ENCODE results near the gene LALBA. TPM values are rescaled to one million over a fixed set of nuclear protein-coding genes. Genes with fewer than 3 reads are reported as not detected.

LALBA gene
- total and polyA plus RNA-seq, 9 of the 15 experiments (the other 6 are each of a cell fraction or from before 2014, with no cell fraction given) = 0.21 TPM; not detected in 8

- no peaks in the 10 kb centered on the region for H3K9me3 ChIP-seq (replicated peaks; ENCODE audit: control insufficient read depth, insufficient read depth, low read depth, low read length)
- DNase-seq (ENCODE audit: extremely low read depth in 1 of 4, low spot score in 3 of 4) (no peak), FAIRE-seq (no peak), ATAC-seq (no peak)
- H3K4me1 ChIP-seq (replicated peaks in 1 of 2; ENCODE audit: control insufficient read depth in 2 of 2, insufficient read depth in 2 of 2, low read length in 2 of 2) = peaks cover 0 to 8% of the 10 kb centered on the region in 2 experiments; a peak in 1 of 5 replicates
- H3K9me1 ChIP-seq (ENCODE audit: control insufficient read depth, insufficient read depth, low read length) = no peaks in the 10 kb centered on the region
- in situ Hi-C loops (cut with MboI) (no loop called here), intact Hi-C loops (cut with micrococcal nuclease) (no loop called here)
- WGBS (ENCODE audit: insufficient coverage, low coverage, missing lambda C conversion rate) = 3% methylated on average over 4 of the region's 4 CpGs
- no peaks in the 10 kb centered on the region for H4K20me1 ChIP-seq (replicated peaks; ENCODE audit: control insufficient read depth, insufficient read depth, low read length)
- CTCF ChIA-PET (ENCODE audit: low intra/inter-chr PET ratio) = no interaction called here
- no peak overlapping the region for H3K27ac ChIP-seq (ENCODE audit: extremely low read depth, low read depth, low read length)
- no peak overlapping the region for H3K9ac ChIP-seq (ENCODE audit: insufficient read depth in 1 of 2, low read depth in 2 of 2, low read length in 2 of 2)
- BruUV-seq (replicated peaks) = no TSS peak
- H3K4me3 ChIP-seq = no peak overlapping the region
- no peak overlapping the region for H2AFZ ChIP-seq (ENCODE audit: low read depth, low read length)
- H3K36me3 ChIP-seq (ENCODE audit: control insufficient read depth, insufficient read depth, low read length) = no peaks in the 10 kb centered on the region
- POLR2A ChIA-PET = interaction anchor here (0.6 kb wide), 1 partner anchor 90 kb away, joined by 4 read pairs; no protein-coding TSS in a partner anchor
- peaks cover 2 to 4% of the 10 kb centered on the region in 2 experiments; a peak in 1 of 5 replicates for H3K27me3 ChIP-seq (ENCODE audit: control insufficient read depth in 2 of 2, insufficient read depth in 2 of 2, low read length in 2 of 2)
- H3K4me2 ChIP-seq (ENCODE audit: insufficient read depth, low read length) = no peak overlapping the region
- no peaks in the 10 kb centered on the region for H3K79me2 ChIP-seq (ENCODE audit: control insufficient read depth, insufficient read depth, low read length)
- TF ChIP-seq FOXA3 (CRISPR knock-in tag; conservative IDR thresholded peaks at IDR 0.05 in 1 of 2, IDR thresholded peaks at IDR 0.05 in 1 of 2) (no peak), BCL6 (CRISPR knock-in tag; IDR thresholded peaks at IDR 0.05) (no peak), RBM14 (IDR thresholded peaks at IDR 0.05; ENCODE audit: borderline replicate concordance, insufficient read depth, low read depth, low read length) (no peak), ZFX (CRISPR knock-in tag; IDR thresholded peaks at IDR 0.05) (no peak), ZNF165 (CRISPR knock-in tag; IDR thresholded peaks at IDR 0.05; ENCODE audit: borderline replicate concordance) (no peak), ETV6 (IDR thresholded peaks at IDR 0.05; ENCODE audit: borderline replicate concordance in 1 of 2, low read depth in 2 of 2, low read length in 1 of 2) (no peak), ETV6 (CRISPR knock-in tag; IDR thresholded peaks at IDR 0.05; ENCODE audit: borderline replicate concordance) (no peak), RBBP5 (IDR thresholded peaks at IDR 0.05; ENCODE audit: borderline replicate concordance, insufficient read depth, low read length, poor library complexity, severe bottlenecking) (no peak), ZNF280B (CRISPR knock-in tag; IDR thresholded peaks at IDR 0.05) (no peak), TCF3 (CRISPR knock-in tag; IDR thresholded peaks at IDR 0.05) (no peak), TGIF2 (CRISPR knock-in tag; IDR thresholded peaks at IDR 0.05) (no peak), TCF7L2 (IDR thresholded peaks at IDR 0.05; ENCODE audit: low read depth, low read length) (no peak), ZNF57 (CRISPR knock-in tag; IDR thresholded peaks at IDR 0.05) (no peak), ZNF274 (IDR thresholded peaks at IDR 0.05; ENCODE audit: borderline replicate concordance, low read depth, low read length) (no peak)
- TF ChIP-seq, protein P1, sequence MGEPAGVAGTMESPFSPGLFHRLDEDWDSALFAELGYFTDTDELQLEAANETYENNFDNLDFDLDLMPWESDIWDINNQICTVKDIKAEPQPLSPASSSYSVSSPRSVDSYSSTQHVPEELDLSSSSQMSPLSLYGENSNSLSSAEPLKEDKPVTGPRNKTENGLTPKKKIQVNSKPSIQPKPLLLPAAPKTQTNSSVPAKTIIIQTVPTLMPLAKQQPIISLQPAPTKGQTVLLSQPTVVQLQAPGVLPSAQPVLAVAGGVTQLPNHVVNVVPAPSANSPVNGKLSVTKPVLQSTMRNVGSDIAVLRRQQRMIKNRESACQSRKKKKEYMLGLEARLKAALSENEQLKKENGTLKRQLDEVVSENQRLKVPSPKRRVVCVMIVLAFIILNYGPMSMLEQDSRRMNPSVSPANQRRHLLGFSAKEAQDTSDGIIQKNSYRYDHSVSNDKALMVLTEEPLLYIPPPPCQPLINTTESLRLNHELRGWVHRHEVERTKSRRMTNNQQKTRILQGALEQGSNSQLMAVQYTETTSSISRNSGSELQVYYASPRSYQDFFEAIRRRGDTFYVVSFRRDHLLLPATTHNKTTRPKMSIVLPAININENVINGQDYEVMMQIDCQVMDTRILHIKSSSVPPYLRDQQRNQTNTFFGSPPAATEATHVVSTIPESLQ (CRISPR knock-in tag; IDR thresholded peaks at IDR 0.05) = no peak
- TF ChIP-seq, protein P2, sequence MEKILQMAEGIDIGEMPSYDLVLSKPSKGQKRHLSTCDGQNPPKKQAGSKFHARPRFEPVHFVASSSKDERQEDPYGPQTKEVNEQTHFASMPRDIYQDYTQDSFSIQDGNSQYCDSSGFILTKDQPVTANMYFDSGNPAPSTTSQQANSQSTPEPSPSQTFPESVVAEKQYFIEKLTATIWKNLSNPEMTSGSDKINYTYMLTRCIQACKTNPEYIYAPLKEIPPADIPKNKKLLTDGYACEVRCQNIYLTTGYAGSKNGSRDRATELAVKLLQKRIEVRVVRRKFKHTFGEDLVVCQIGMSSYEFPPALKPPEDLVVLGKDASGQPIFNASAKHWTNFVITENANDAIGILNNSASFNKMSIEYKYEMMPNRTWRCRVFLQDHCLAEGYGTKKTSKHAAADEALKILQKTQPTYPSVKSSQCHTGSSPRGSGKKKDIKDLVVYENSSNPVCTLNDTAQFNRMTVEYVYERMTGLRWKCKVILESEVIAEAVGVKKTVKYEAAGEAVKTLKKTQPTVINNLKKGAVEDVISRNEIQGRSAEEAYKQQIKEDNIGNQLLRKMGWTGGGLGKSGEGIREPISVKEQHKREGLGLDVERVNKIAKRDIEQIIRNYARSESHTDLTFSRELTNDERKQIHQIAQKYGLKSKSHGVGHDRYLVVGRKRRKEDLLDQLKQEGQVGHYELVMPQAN (IDR thresholded peaks at IDR 0.05; ENCODE audit: borderline replicate concordance) = no peak
Observed at GRCh38 chr12:48567731-48568130, 2.1 kb downstream of the LALBA start.
